ENCODE data around the gene TLK1. TPM values are rescaled to one million over a fixed set of nuclear protein-coding genes. Genes with fewer than 3 reads are reported as not detected.

Gene TLK1
- total and polyA plus RNA-seq, 9 of the 15 experiments (the other 6 are each of a cell fraction or from before 2014, with no cell fraction given) = 20.2 to 101 (median 40.5) TPM

DNA sequence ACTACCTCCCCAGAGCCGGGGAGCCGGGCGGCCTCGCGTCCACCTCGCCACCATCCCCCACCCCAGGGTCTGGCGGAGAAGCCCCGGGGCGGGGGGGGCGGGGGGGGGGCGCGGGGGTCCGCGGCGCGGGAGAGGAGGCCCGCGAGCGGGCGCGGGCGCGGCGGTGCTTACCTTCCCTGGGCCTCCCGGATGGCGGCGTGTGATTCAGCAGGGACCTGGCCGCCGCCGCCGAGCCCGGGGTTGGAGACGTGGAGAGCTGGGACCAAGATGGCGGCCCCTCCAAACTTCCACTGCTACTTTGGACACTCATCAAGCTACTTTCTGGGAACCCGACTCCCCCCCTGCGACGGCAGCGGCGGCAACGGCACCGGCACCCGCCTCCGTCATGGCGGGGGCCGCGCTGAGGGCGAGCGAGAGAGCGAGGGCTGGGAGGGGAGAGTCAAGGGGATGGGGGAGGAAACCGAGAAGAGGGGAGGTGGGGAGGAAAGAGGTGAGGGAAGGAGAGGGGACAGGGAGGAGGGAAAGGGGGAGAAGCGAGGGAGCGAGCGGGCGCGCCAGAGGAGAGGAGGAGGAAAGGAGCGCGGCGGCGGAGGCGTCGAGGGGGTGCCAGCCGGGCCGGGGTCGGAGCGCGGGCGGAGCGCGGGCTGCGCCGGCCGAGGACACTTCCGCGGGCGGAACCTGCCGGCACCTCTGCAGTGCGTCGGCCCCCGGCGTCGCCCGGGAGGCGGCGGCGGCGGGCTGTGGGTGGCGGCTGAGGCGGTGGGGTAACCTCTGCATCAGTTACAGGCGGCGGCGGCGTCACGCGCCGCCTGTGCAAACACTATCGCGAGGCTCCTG lies at the start of gene TLK1 (continued):
- TF ChIP-seq XRCC5 (IDR thresholded peaks at IDR 0.05; ENCODE audit: low read depth, low read length) = no peak
- no peak for TF ChIP-seq ZNF77 (CRISPR knock-in tag; IDR thresholded peaks at IDR 0.05)
- TF ChIP-seq CC2D1A (IDR thresholded peaks at IDR 0.05) = no peak
- TF ChIP-seq GATAD2A (IDR thresholded peaks at IDR 0.05) = peak; percentile 84; the same call in 1 of the 2 replicates
- peak; percentile 19; the same call in 1 of the 2 replicates for TF ChIP-seq ZNF316 (IDR thresholded peaks at IDR 0.05)
- no peak for TF ChIP-seq TFAM (CRISPR knock-in tag; conservative IDR thresholded peaks at IDR 0.05)
- no peak for TF ChIP-seq STAG1 (CRISPR knock-in tag; IDR thresholded peaks at IDR 0.05; ENCODE audit: borderline replicate concordance)
- no peak for TF ChIP-seq TCF3 (CRISPR knock-in tag; IDR thresholded peaks at IDR 0.05)
- TF ChIP-seq TCFL5 (CRISPR knock-in tag; conservative IDR thresholded peaks at IDR 0.05) = no peak
- TF ChIP-seq CTBP1 (IDR thresholded peaks at IDR 0.05; ENCODE audit: borderline replicate concordance) = peak; percentile 93
- TF ChIP-seq SMAD4 (CRISPR knock-in tag; conservative IDR thresholded peaks at IDR 0.05) = peak; percentile 97
- TF ChIP-seq CAMTA2 (CRISPR knock-in tag; conservative IDR thresholded peaks at IDR 0.05) = no peak
- TF ChIP-seq, protein P1, sequence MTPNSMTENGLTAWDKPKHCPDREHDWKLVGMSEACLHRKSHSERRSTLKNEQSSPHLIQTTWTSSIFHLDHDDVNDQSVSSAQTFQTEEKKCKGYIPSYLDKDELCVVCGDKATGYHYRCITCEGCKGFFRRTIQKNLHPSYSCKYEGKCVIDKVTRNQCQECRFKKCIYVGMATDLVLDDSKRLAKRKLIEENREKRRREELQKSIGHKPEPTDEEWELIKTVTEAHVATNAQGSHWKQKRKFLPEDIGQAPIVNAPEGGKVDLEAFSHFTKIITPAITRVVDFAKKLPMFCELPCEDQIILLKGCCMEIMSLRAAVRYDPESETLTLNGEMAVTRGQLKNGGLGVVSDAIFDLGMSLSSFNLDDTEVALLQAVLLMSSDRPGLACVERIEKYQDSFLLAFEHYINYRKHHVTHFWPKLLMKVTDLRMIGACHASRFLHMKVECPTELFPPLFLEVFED (CRISPR knock-in tag; conservative IDR thresholded peaks at IDR 0.05) = peak; percentile 80; the same call in 1 of the 2 replicates
- TF ChIP-seq ARNT (IDR thresholded peaks at IDR 0.05) = no peak
- TF ChIP-seq SMARCA4 (IDR thresholded peaks at IDR 0.05) = no peak
- TF ChIP-seq, protein P2, sequence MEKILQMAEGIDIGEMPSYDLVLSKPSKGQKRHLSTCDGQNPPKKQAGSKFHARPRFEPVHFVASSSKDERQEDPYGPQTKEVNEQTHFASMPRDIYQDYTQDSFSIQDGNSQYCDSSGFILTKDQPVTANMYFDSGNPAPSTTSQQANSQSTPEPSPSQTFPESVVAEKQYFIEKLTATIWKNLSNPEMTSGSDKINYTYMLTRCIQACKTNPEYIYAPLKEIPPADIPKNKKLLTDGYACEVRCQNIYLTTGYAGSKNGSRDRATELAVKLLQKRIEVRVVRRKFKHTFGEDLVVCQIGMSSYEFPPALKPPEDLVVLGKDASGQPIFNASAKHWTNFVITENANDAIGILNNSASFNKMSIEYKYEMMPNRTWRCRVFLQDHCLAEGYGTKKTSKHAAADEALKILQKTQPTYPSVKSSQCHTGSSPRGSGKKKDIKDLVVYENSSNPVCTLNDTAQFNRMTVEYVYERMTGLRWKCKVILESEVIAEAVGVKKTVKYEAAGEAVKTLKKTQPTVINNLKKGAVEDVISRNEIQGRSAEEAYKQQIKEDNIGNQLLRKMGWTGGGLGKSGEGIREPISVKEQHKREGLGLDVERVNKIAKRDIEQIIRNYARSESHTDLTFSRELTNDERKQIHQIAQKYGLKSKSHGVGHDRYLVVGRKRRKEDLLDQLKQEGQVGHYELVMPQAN (IDR thresholded peaks at IDR 0.05; ENCODE audit: borderline replicate concordance) = peak; percentile 42; the same call in 1 of the 2 replicates
- TF ChIP-seq ZNF311 (CRISPR knock-in tag; IDR thresholded peaks at IDR 0.05) = no peak
- no peak for TF ChIP-seq ZNF444 (CRISPR knock-in tag; IDR thresholded peaks at IDR 0.05)
- TF ChIP-seq, protein P3, sequence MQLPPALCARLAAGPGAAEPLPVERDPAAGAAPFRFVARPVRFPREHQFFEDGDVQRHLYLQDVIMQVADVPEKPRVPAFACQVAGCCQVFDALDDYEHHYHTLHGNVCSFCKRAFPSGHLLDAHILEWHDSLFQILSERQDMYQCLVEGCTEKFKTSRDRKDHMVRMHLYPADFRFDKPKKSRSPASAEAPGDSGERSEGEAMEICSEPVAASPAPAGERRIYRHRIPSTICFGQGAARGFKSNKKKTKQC (CRISPR knock-in tag; IDR thresholded peaks at IDR 0.05) = no peak
- TF ChIP-seq, protein P4, sequence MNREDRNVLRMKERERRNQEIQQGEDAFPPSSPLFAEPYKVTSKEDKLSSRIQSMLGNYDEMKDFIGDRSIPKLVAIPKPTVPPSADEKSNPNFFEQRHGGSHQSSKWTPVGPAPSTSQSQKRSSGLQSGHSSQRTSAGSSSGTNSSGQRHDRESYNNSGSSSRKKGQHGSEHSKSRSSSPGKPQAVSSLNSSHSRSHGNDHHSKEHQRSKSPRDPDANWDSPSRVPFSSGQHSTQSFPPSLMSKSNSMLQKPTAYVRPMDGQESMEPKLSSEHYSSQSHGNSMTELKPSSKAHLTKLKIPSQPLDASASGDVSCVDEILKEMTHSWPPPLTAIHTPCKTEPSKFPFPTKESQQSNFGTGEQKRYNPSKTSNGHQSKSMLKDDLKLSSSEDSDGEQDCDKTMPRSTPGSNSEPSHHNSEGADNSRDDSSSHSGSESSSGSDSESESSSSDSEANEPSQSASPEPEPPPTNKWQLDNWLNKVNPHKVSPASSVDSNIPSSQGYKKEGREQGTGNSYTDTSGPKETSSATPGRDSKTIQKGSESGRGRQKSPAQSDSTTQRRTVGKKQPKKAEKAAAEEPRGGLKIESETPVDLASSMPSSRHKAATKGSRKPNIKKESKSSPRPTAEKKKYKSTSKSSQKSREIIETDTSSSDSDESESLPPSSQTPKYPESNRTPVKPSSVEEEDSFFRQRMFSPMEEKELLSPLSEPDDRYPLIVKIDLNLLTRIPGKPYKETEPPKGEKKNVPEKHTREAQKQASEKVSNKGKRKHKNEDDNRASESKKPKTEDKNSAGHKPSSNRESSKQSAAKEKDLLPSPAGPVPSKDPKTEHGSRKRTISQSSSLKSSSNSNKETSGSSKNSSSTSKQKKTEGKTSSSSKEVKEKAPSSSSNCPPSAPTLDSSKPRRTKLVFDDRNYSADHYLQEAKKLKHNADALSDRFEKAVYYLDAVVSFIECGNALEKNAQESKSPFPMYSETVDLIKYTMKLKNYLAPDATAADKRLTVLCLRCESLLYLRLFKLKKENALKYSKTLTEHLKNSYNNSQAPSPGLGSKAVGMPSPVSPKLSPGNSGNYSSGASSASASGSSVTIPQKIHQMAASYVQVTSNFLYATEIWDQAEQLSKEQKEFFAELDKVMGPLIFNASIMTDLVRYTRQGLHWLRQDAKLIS (CRISPR knock-in tag; IDR thresholded peaks at IDR 0.05) = 0 out of 2 replicates have a peak, but pooled peaks have one; percentile 51
- peak; percentile 58 for TF ChIP-seq POLR2B (IDR thresholded peaks at IDR 0.05; ENCODE audit: low read depth, partially characterized antibody)
- no peak for TF ChIP-seq TBL1XR1 (IDR thresholded peaks at IDR 0.05; ENCODE audit: low read length in 2 of 2)
- TF ChIP-seq RNF2 (IDR thresholded peaks at IDR 0.05) = no peak

Measured in K562 (cell line).